HG03095 (cell line): ENCODE results near the gene C7orf25.
"Not testable (repeated sequence)": the region's sequence is repeated elsewhere in the genome, so short reads cannot be mapped to it uniquely, and the experiment has no call there.

Experiments
- ATAC-seq: cut with Tn5 transposase; IDR thresholded peaks from one replicate; pipeline ENCODE4 v1.9.1; 2021; ENCODE audit warnings: moderate library complexity; ENCODE audit not compliant: unreplicated experiment

C7orf25 gene

GRCh38 chr7:42930889-42931288 lies 19.0 kb upstream of the C7orf25 start:
- no peak for ATAC-seq

GRCh38 chr7:42929449-42929848 lies 17.6 kb upstream of the C7orf25 start:
- ATAC-seq = no peak

- no peak for ATAC-seq
Measured at GRCh38 chr7:42928754-42929153, 16.9 kb upstream of the C7orf25 start.

- ATAC-seq = no peak
Measured at GRCh38 chr7:42926204-42926603, 14.3 kb upstream of the C7orf25 start.

- ATAC-seq = no peak
Measured at GRCh38 chr7:42925630-42926029, 13.8 kb upstream of the C7orf25 start.

- no peak for ATAC-seq
Measured at GRCh38 chr7:42924223-42924838, 12.5 kb upstream of the C7orf25 start.

GRCh38 chr7:42922017-42922753 lies 10.3 kb upstream of the C7orf25 start:
- no peak for ATAC-seq

GRCh38 chr7:42915356-42915755 lies 3.5 kb upstream of the C7orf25 start:
- ATAC-seq = no peak

GRCh38 chr7:42914421-42915045 lies 2.7 kb upstream of the C7orf25 start:
- ATAC-seq = no peak

- ATAC-seq = no peak
Measured at GRCh38 chr7:42914009-42914408, 2.1 kb upstream of the C7orf25 start.

- ATAC-seq = no peak
Measured at GRCh38 chr7:42913591-42913990, 1.7 kb upstream of the C7orf25 start.

GRCh38 chr7:42910306-42910705 lies 1.6 kb downstream of the C7orf25 start:
- ATAC-seq = no peak

GRCh38 chr7:42907316-42907715 lies 4.6 kb downstream of the C7orf25 start:
- ATAC-seq = no peak

GRCh38 chr7:42906181-42906580 lies 5.7 kb downstream of the C7orf25 start:
- no peak for ATAC-seq

- no peak for ATAC-seq
Measured at GRCh38 chr7:42902331-42902730, 9.5 kb downstream of the C7orf25 start.

- ATAC-seq = no peak
Measured at GRCh38 chr7:42900842-42901241, 11.0 kb downstream of the C7orf25 start.

- ATAC-seq = no peak
Measured at GRCh38 chr7:42893346-42894240, 18.3 kb downstream of the C7orf25 start.

GRCh38 chr7:42886893-42887505 lies 24.9 kb downstream of the C7orf25 start:
- no peak for ATAC-seq

GRCh38 chr7:42886129-42886528 lies 25.7 kb downstream of the C7orf25 start:
- no peak for ATAC-seq

GRCh38 chr7:42885183-42885582 lies 26.7 kb downstream of the C7orf25 start:
- not testable (repeated sequence) for ATAC-seq

GRCh38 chr7:42883950-42884349 lies 27.9 kb downstream of the C7orf25 start:
- no peak for ATAC-seq
